Measurements from ENCODE around the gene CNNM2. TPM values are rescaled to one million over a fixed set of nuclear protein-coding genes. Genes with fewer than 3 reads are reported as not detected.

CNNM2 gene
- total RNA-seq, 1 donor from 2014 or later = 14.3 TPM

GRCh38 chr10:102930720-102931119, 12.6 kb downstream of the CNNM2 start:
- Mint-ChIP-seq H3K4me1 (ENCODE audit: low read depth, unreplicated experiment) (no peaks in the 10 kb centered on the region), H3K27ac (ENCODE audit: unreplicated experiment) (no peak overlapping the region), H3K4me3 (ENCODE audit: unreplicated experiment) (no peak overlapping the region), H3K9me3 (ENCODE audit: unreplicated experiment) (no peaks in the 10 kb centered on the region), H3K36me3 (ENCODE audit: unreplicated experiment) (no peaks in the 10 kb centered on the region), H3K27me3 (ENCODE audit: unreplicated experiment) (peaks cover 1% of the 10 kb centered on the region)
- no peak for DNase-seq
- TF ChIP-seq CTCF (IDR thresholded peaks at IDR 0.05; ENCODE audit: partially characterized antibody, unreplicated experiment) = no peak

DNA sequence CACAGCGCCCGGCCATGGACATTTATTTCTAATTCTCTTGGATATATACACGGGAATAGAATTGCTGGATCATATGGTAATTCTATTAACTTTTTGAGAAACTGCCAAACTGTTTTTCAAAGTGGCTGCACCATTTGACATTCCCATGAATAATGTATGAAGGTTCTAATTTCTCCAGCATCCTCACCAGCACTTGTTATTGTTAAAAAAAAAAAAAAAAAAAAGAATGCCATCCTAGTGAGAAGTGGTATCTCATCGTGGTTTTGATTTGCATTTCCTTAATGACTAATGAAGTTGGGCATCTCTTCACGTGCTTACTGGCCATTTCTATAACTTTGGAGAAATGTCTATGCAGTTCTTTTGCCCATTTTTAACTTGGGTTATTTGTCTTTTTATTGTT, 13.5 kb downstream of the CNNM2 start:
- Mint-ChIP-seq H3K27me3 (ENCODE audit: unreplicated experiment) (peaks cover 1% of the 10 kb centered on the region), H3K4me3 (ENCODE audit: unreplicated experiment) (no peak overlapping the region), H3K9me3 (ENCODE audit: unreplicated experiment) (no peaks in the 10 kb centered on the region), H3K27ac (ENCODE audit: unreplicated experiment) (no peak overlapping the region), H3K36me3 (ENCODE audit: unreplicated experiment) (no peaks in the 10 kb centered on the region), H3K4me1 (ENCODE audit: low read depth, unreplicated experiment) (no peaks in the 10 kb centered on the region)
- TF ChIP-seq CTCF (IDR thresholded peaks at IDR 0.05; ENCODE audit: partially characterized antibody, unreplicated experiment) = no peak
- DNase-seq = no peak

- no peak for TF ChIP-seq CTCF (IDR thresholded peaks at IDR 0.05; ENCODE audit: partially characterized antibody, unreplicated experiment)
- Mint-ChIP-seq H3K4me3 (ENCODE audit: unreplicated experiment) (no peak overlapping the region), H3K36me3 (ENCODE audit: unreplicated experiment) (no peaks in the 10 kb centered on the region), H3K27ac (ENCODE audit: unreplicated experiment) (no peak overlapping the region), H3K27me3 (ENCODE audit: unreplicated experiment) (peaks cover 1% of the 10 kb centered on the region), H3K4me1 (ENCODE audit: low read depth, unreplicated experiment) (no peaks in the 10 kb centered on the region), H3K9me3 (ENCODE audit: unreplicated experiment) (no peaks in the 10 kb centered on the region)
- no peak for DNase-seq
Observed at GRCh38 chr10:102935505-102935904, 17.4 kb downstream of the CNNM2 start.

GRCh38 chr10:102935939-102936605, 18.0 kb downstream of the CNNM2 start:
- Mint-ChIP-seq H3K4me3 (ENCODE audit: unreplicated experiment) (no peak overlapping the region), H3K27ac (ENCODE audit: unreplicated experiment) (no peak overlapping the region), H3K36me3 (ENCODE audit: unreplicated experiment) (no peaks in the 10 kb centered on the region), H3K27me3 (ENCODE audit: unreplicated experiment) (peaks cover 1% of the 10 kb centered on the region), H3K9me3 (ENCODE audit: unreplicated experiment) (no peaks in the 10 kb centered on the region), H3K4me1 (ENCODE audit: low read depth, unreplicated experiment) (no peaks in the 10 kb centered on the region)
- no peak for DNase-seq
- TF ChIP-seq CTCF (IDR thresholded peaks at IDR 0.05; ENCODE audit: partially characterized antibody, unreplicated experiment) = no peak

DNA sequence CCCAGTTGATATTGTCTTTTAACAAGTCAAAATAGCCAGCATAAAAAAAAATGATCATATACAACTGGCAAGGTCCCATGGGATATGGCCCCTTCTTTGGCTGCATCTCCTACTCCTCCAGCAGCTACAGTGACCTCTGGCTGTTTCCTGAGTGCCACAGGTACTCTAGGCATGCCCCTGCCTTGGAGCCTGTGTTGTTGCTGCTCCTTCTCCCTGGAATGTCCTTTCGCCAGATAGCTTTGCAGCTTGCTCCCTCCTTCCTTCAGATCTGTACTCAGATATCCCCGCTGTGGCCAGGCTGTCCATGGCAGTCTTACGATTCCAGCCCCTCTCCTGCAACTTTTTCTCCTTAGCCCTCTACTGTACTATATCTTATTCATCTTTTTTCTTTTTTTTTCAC, 23.3 kb downstream of the CNNM2 start:
- DNase-seq = no peak
- H3K9me3 Mint-ChIP-seq (ENCODE audit: unreplicated experiment) = no peaks in the 10 kb centered on the region
- H3K27ac Mint-ChIP-seq (ENCODE audit: unreplicated experiment) = no peak overlapping the region
- H3K4me1 Mint-ChIP-seq (ENCODE audit: low read depth, unreplicated experiment) = peaks cover 21% of the 10 kb centered on the region
- no peak for TF ChIP-seq CTCF (IDR thresholded peaks at IDR 0.05; ENCODE audit: partially characterized antibody, unreplicated experiment)
- no peak overlapping the region for H3K4me3 Mint-ChIP-seq (ENCODE audit: unreplicated experiment)
- H3K36me3 Mint-ChIP-seq (ENCODE audit: unreplicated experiment) = no peaks in the 10 kb centered on the region
- H3K27me3 Mint-ChIP-seq (ENCODE audit: unreplicated experiment) = no peaks in the 10 kb centered on the region

Measured in glutamatergic neuron (in vitro differentiated cells).